IMR-90 (cell line): ENCODE measurements around the gene TRIM26.
"Not testable (repeated sequence)": the region's sequence is repeated elsewhere in the genome, so short reads cannot be mapped to it uniquely, and the experiment has no call there.

Experiments
- BHLHE40 ChIP-seq: fragments of 150-350 bp; IDR thresholded peaks from 2 replicates; pipeline ENCODE4 v1.6.1; 2016; ENCODE audit warnings: mild to moderate bottlenecking, low read depth, low read length
- CTCF ChIP-seq: conservative IDR thresholded peaks from 2 replicates; pipeline ENCODE4 v1.5.1; 2012; ENCODE audit warnings: mild to moderate bottlenecking, low read depth, low read length, improper control_type of control experiment
- MXI1 ChIP-seq: IDR thresholded peaks from 2 replicates; pipeline ENCODE4 v1.6.1; 2012; ENCODE audit warnings: low read depth, mild to moderate bottlenecking, low read length, moderate library complexity, borderline replicate concordance
- POLR2A ChIP-seq: IDR thresholded peaks from 2 replicates; pipeline ENCODE4 v1.6.1; 2012; ENCODE audit warnings: mild to moderate bottlenecking, low read depth, low read length
- RAD21 ChIP-seq: IDR thresholded peaks from 2 replicates; pipeline ENCODE4 v1.6.1; 2012; ENCODE audit warnings: low read length, improper control_type of control experiment
- SMC3 ChIP-seq: fragments of 150-350 bp; IDR thresholded peaks from 2 replicates; pipeline ENCODE4 v1.6.1; 2016; ENCODE audit warnings: low read depth, mild to moderate bottlenecking, antibody characterized with exemption, low read length, moderate library complexity
- TF ChIP-seq, protein P1 (sequence below): fragments of 150-350 bp; IDR thresholded peaks from 2 replicates; pipeline ENCODE4 v1.6.1; 2017; ENCODE audit warnings: mild to moderate bottlenecking, antibody characterized with exemption, low read length, low read depth

DNA sequence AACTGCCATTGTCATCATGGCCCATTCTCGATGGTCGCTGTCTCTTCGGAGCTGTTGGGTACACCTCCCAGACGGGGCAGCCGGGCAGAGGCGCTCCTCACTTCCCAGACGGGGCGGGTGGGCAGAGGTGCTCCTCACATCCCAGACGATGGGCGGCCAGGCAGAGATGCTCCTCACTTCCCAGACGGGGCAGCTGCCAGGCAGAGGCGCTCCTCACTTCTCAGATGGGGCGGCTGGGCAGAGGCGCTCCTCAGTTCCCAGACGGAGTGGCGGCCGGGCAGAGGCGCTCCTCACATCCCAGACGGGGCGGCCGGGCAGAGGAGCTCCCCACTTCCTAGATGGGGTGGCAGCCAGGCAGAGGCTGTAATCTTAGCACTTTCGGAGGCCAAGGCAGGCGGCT, 8.8 kb upstream of the TRIM26 start:
- not testable (repeated sequence) for TF ChIP-seq POLR2A, CTCF, MXI1, BHLHE40, SMC3, RAD21
- TF ChIP-seq, protein P1, sequence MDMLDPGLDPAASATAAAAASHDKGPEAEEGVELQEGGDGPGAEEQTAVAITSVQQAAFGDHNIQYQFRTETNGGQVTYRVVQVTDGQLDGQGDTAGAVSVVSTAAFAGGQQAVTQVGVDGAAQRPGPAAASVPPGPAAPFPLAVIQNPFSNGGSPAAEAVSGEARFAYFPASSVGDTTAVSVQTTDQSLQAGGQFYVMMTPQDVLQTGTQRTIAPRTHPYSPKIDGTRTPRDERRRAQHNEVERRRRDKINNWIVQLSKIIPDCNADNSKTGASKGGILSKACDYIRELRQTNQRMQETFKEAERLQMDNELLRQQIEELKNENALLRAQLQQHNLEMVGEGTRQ: not testable (repeated sequence)
